ENCODE measurements around the gene CENPE. TPM values are rescaled to one million over a fixed set of nuclear protein-coding genes. Genes with fewer than 3 reads are reported as not detected.
A peak's percentile ranks its signal among the peaks of the same experiment; 100 is the strongest.

CENPE gene
- total RNA-seq, 2 experiments from 2014 or later: 56.6 to 73.3 TPM

GRCh38 chr4:103162176-103162575 is 36.0 kb downstream of the CENPE start:
- ATAC-seq (no peak), DNase-seq (no peak)
- Mint-ChIP-seq H3K36me3 (peaks cover 53% of the 10 kb centered on the region), H3K4me3 (no peak overlapping the region), H3K9me3 (ENCODE audit: low read depth) (no peaks in the 10 kb centered on the region), H3K27me3 (no peaks in the 10 kb centered on the region), H3K27ac (no peak overlapping the region), H3K4me1 (no peaks in the 10 kb centered on the region)
- CTCF ChIA-PET: interaction anchor here (1.0 kb wide), 1 partner anchor 34 kb away, joined by 3 read pairs; no protein-coding TSS in a partner anchor

- Mint-ChIP-seq H3K27ac (no peak overlapping the region), H3K27me3 (no peaks in the 10 kb centered on the region), H3K4me3 (no peak overlapping the region), H3K4me1 (no peaks in the 10 kb centered on the region), H3K36me3 (peaks cover 66% of the 10 kb centered on the region), H3K9me3 (ENCODE audit: low read depth) (peaks cover 5% of the 10 kb centered on the region)
- CTCF ChIA-PET: no interaction called here
- no peak for DNase-seq
- ATAC-seq: no peak
These were observed 39.4 kb downstream of the CENPE start for GRCh38 chr4:103158760-103159159.

DNA sequence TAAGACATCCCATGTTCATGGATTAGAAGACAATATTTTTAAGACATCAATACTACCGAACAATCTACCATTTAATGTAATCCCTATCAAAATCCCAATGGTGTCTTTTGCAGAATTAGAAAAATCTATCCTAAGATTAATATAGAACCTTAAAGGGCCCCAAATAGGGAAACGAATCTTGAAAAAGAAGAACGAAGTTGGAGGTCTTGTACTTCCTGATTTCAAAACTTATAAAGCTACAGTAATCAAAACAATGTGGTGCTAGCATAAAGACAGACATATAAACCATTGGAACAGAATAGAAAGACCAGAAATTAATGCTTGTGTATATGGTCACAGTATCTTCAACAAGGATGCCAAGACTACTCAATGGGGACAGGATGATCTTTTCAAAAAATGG is 42.0 kb downstream of the CENPE start:
- no peak for DNase-seq
- ATAC-seq: no peak
- Mint-ChIP-seq H3K4me3 (no peak overlapping the region), H3K27ac (no peak overlapping the region), H3K27me3 (no peaks in the 10 kb centered on the region), H3K36me3 (peaks cover 76% of the 10 kb centered on the region), H3K9me3 (ENCODE audit: low read depth) (peaks cover 5% of the 10 kb centered on the region), H3K4me1 (no peaks in the 10 kb centered on the region)
- CTCF ChIA-PET: no interaction called here

GRCh38 chr4:103152381-103152780 is 45.8 kb downstream of the CENPE start:
- DNase-seq (no peak), ATAC-seq (no peak)
- Mint-ChIP-seq H3K36me3 (peaks cover 84% of the 10 kb centered on the region), H3K9me3 (ENCODE audit: low read depth) (peaks cover 5% of the 10 kb centered on the region), H3K4me1 (peaks cover 2% of the 10 kb centered on the region), H3K27me3 (no peaks in the 10 kb centered on the region), H3K4me3 (no peak overlapping the region), H3K27ac (no peak overlapping the region)
- CTCF ChIA-PET: no interaction called here

- Mint-ChIP-seq H3K9me3 (ENCODE audit: low read depth) (no peaks in the 10 kb centered on the region), H3K4me3 (no peak overlapping the region), H3K27me3 (no peaks in the 10 kb centered on the region), H3K36me3 (peaks cover 83% of the 10 kb centered on the region), H3K27ac (no peak overlapping the region), H3K4me1 (peaks cover 2% of the 10 kb centered on the region)
- CTCF ChIA-PET: no interaction called here
- no peak for ATAC-seq
- no peak for DNase-seq
These were observed 47.5 kb downstream of the CENPE start for GRCh38 chr4:103150677-103151076.

DNA sequence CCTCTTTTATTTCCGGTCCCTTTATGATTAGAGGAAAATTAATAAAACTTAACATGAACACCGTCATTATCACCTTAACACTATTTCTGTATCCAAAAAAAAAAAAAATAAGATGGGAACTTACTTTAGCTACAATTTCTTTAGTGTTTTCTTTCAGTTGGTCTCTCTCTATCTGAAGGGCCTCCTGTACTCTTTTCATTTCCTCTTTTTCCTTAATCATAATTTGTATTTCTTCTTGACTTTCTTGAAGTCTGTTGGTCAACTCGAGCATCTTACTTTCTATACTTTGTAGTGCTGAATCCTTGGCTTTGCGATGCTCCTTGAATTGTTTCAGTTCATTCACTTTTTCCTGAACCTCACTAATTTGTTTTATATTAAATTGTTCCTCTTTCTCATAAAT is 53.2 kb downstream of the CENPE start:
- DNase-seq (no peak), ATAC-seq (no peak)
- H3K4me3 Mint-ChIP-seq: no peak overlapping the region
- H3K27me3 Mint-ChIP-seq: no peaks in the 10 kb centered on the region
- no peaks in the 10 kb centered on the region for H3K9me3 Mint-ChIP-seq (ENCODE audit: low read depth)
- peaks cover 84% of the 10 kb centered on the region for H3K36me3 Mint-ChIP-seq
- CTCF ChIA-PET: interaction anchor here (0.7 to 1.3 kb wide), 2 partner anchors 9 to 15 kb away, joined by 3 read pairs; no protein-coding TSS in a partner anchor
- no peaks in the 10 kb centered on the region for H3K4me1 Mint-ChIP-seq
- no peak overlapping the region for H3K27ac Mint-ChIP-seq

- DNase-seq: no peak
- no peak for ATAC-seq
- Mint-ChIP-seq H3K36me3 (peaks cover 75% of the 10 kb centered on the region), H3K4me3 (no peak overlapping the region), H3K27ac (no peak overlapping the region), H3K9me3 (ENCODE audit: low read depth) (no peaks in the 10 kb centered on the region), H3K4me1 (peaks cover 5% of the 10 kb centered on the region), H3K27me3 (no peaks in the 10 kb centered on the region)
- CTCF ChIA-PET: interaction anchor here (0.6 kb wide), 1 partner anchor 183 kb away, joined by 3 read pairs; no protein-coding TSS in a partner anchor
These were observed 60.7 kb downstream of the CENPE start for GRCh38 chr4:103137446-103137827.

DNA sequence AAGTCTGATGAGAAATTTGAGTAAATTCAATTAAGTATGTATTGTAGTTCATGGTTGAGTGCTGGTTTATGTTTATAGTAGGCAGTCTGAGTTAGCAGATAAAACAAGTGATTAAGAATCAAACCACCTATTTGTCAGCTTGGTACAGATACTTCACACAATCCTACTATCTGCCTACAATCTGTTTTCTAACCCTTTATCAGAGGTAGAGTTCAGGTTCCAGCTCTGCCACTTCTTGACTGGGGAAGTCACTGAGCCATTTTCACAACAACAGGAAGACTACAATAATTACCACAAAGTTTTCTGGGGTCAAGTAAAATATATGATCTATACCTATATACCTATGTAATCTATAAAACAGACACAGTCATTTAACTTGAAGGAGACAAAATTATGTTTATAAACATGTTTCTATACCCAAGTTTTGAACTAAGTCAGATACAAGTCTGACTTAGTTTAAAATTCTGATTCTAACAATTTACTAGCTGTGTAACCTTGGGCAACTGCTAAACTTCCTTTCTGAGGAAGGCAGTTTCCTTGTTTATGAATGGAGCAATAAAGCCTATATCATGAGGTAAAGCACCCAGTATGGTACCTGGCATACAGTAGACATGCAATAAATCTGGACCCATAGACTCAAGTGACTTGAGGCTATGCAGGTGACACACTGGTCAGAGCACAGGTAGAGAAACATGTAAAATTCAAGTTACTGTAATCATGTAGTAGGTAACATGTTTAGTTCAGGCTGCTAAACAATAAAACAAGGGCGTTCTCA is 61.3 kb downstream of the CENPE start:
- ATAC-seq (no peak), DNase-seq (no peak)
- Mint-ChIP-seq H3K36me3 (peaks cover 75% of the 10 kb centered on the region), H3K27me3 (no peaks in the 10 kb centered on the region), H3K4me1 (peaks cover 5% of the 10 kb centered on the region), H3K27ac (peak overlapping the region; percentile 1), H3K9me3 (ENCODE audit: low read depth) (no peaks in the 10 kb centered on the region), H3K4me3 (no peak overlapping the region)
- CTCF ChIA-PET: interaction anchor here (0.6 kb wide), 1 partner anchor 1382 kb away, joined by 3 read pairs; no protein-coding TSS in a partner anchor

DNA sequence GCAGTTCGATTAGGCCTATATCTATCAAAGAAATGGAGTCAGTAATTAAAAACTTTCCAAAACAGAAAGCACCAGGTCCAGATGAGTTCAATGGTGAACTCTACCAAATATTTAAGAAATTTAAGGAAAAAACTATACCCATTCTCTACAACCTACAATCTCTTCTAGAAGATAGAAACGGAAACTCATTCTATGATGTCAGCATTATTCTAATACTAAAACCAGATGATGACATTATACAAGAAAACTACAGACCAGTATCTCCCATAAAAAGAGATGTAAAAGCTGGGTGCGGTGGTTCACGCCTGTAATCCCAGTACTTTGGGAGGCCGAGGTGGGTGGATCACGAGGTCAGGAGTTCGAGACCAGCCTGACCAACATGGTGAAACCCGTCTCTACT is 69.0 kb downstream of the CENPE start:
- H3K27ac Mint-ChIP-seq: no peak overlapping the region
- DNase-seq (no peak), ATAC-seq (no peak)
- peaks cover 11% of the 10 kb centered on the region for H3K9me3 Mint-ChIP-seq (ENCODE audit: low read depth)
- no peak overlapping the region for H3K4me3 Mint-ChIP-seq
- H3K36me3 Mint-ChIP-seq: peaks cover 80% of the 10 kb centered on the region
- H3K27me3 Mint-ChIP-seq: no peaks in the 10 kb centered on the region
- H3K4me1 Mint-ChIP-seq: no peaks in the 10 kb centered on the region
- CTCF ChIA-PET: interaction anchor here (0.7 kb wide), 1 partner anchor 15 kb away, joined by 3 read pairs; no protein-coding TSS in a partner anchor

DNA sequence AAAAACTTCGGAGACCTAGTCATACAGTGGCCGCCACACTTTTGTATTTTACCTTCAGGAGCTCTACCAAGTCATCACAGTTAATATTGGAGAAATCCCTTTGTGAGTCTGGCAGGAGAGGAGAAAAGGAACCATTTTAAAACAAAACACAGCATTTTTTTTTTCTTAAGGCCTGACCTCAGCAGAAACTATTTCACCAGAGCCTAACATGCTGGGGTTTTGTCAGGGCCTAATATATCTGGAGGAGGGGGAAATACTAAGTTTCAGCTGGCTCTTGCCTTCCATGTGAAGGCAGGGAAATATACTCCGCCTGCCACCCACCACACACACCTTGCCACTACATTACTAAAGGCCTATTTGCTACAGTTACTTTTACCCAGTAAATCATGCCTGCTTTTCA is 72.0 kb downstream of the CENPE start:
- Mint-ChIP-seq H3K27ac (no peak overlapping the region), H3K4me1 (no peaks in the 10 kb centered on the region), H3K4me3 (no peak overlapping the region), H3K36me3 (peaks cover 74% of the 10 kb centered on the region), H3K27me3 (no peaks in the 10 kb centered on the region), H3K9me3 (ENCODE audit: low read depth) (peaks cover 11% of the 10 kb centered on the region)
- CTCF ChIA-PET: no interaction called here
- DNase-seq (no peak), ATAC-seq (no peak)

- Mint-ChIP-seq H3K9me3 (ENCODE audit: low read depth) (peaks cover 6% of the 10 kb centered on the region), H3K36me3 (peaks cover 62% of the 10 kb centered on the region)
- CTCF ChIA-PET: interaction anchor here (0.8 kb wide), 1 partner anchor 32 kb away, joined by 3 read pairs; no protein-coding TSS in a partner anchor
These were observed 75.0 kb downstream of the CENPE start for GRCh38 chr4:103123114-103123513.

GRCh38 chr4:103118166-103118565 is 80.0 kb downstream of the CENPE start:
- Mint-ChIP-seq H3K4me1 (no peaks in the 10 kb centered on the region), H3K27ac (no peak overlapping the region), H3K9me3 (ENCODE audit: low read depth) (no peaks in the 10 kb centered on the region), H3K27me3 (no peaks in the 10 kb centered on the region), H3K36me3 (peaks cover 39% of the 10 kb centered on the region), H3K4me3 (no peak overlapping the region)
- DNase-seq: no peak
- ATAC-seq: no peak
- CTCF ChIA-PET: no interaction called here

More at GRCh38 chr4:103123114-103123513, 75.0 kb downstream of the CENPE start:
- H3K4me3 Mint-ChIP-seq: no peak overlapping the region
- H3K27ac Mint-ChIP-seq: no peak overlapping the region
- no peak for ATAC-seq
- H3K4me1 Mint-ChIP-seq: no peaks in the 10 kb centered on the region
- no peak for DNase-seq
- no peaks in the 10 kb centered on the region for H3K27me3 Mint-ChIP-seq

- peaks cover 45% of the 10 kb centered on the region for H3K36me3 Mint-ChIP-seq
- CTCF ChIA-PET: interaction anchor here (1.0 kb wide), 1 partner anchor 12 kb away, joined by 4 read pairs; the partner anchor contains the start of gene BDH2
- no peak for ATAC-seq
These were observed 86.5 kb downstream of the CENPE start for GRCh38 chr4:103111598-103111997.

GRCh38 chr4:103108542-103108941 is 89.6 kb downstream of the CENPE start:
- H3K27ac Mint-ChIP-seq: no peak overlapping the region
- ATAC-seq: no peak
- H3K4me1 Mint-ChIP-seq: peaks cover 4% of the 10 kb centered on the region
- CTCF ChIA-PET: interaction anchor here (1.2 to 1.3 kb wide), 2 partner anchors 9 to 13 kb away, joined by 4 to 6 read pairs; partner anchors contain the start of gene BDH2
- no peak overlapping the region for H3K4me3 Mint-ChIP-seq
- H3K9me3 Mint-ChIP-seq (ENCODE audit: low read depth): no peaks in the 10 kb centered on the region
- H3K36me3 Mint-ChIP-seq: peaks cover 45% of the 10 kb centered on the region
- no peak for DNase-seq
- H3K27me3 Mint-ChIP-seq: no peaks in the 10 kb centered on the region

More at GRCh38 chr4:103111598-103111997, 86.5 kb downstream of the CENPE start:
- no peak overlapping the region for H3K27ac Mint-ChIP-seq
- H3K4me1 Mint-ChIP-seq: no peaks in the 10 kb centered on the region
- no peak for DNase-seq
- no peak overlapping the region for H3K4me3 Mint-ChIP-seq
- no peaks in the 10 kb centered on the region for H3K27me3 Mint-ChIP-seq
- H3K9me3 Mint-ChIP-seq (ENCODE audit: low read depth): no peaks in the 10 kb centered on the region

Measured in activated CD8-positive, alpha-beta memory T cell treated with anti-CD3 and anti-CD28 coated beads, Interleukin-2, amount 10 ng/mL, durations not matched to agents 7 days and 5 days (primary cell).